Body of pancreas (tissue), 4 donors: Measurements from ENCODE around the gene FAM83E. TPM values are rescaled to one million over a fixed set of nuclear protein-coding genes. Genes with fewer than 3 reads are reported as not detected.
"Not testable (repeated sequence)": the region's sequence is repeated elsewhere in the genome, so short reads cannot be mapped to it uniquely, and the experiment has no call there.

Experiments
- ATAC-seq: fragments of 150-250 bp; one replicate; pipeline ENCODE4 v1.9.1; 2016
- DNase-seq, 4 donors: peaks; one replicate each; pipeline ENCODE4 v3.0.0-alpha.2; 2019
- H3K27ac ChIP-seq, 4 donors: fragments of 200-600 bp; sonication (generic); 1 replicate in 3 of 4; 2 replicates in 1 of 4; pipeline versions ENCODE4 v1.5.1 to v1.6.1; 2016 to 2019; ENCODE audit warnings: mild to moderate bottlenecking in 1 of 4, mixed read lengths in 1 of 4, moderate library complexity in 1 of 4
- H3K27me3 ChIP-seq, 2 donors: fragments of 200-600 bp; sonication (generic); one replicate each; pipeline ENCODE4 v1.6.0; 2016; ENCODE audit warnings: mild to moderate bottlenecking in 1 of 2
- H3K36me3 ChIP-seq, 2 donors: fragments of 200-600 bp; sonication (generic); replicated peaks in 1 of 2; 2 replicates each; pipeline ENCODE4 v1.5.1; 2016; ENCODE audit warnings: low read depth in 2 of 2; ENCODE audit not compliant: insufficient read depth in 1 of 2
- H3K4me1 ChIP-seq: fragments of 200-600 bp; sonication (generic); one replicate; pipeline ENCODE4 v1.6.0; 2016
- H3K4me3 ChIP-seq, 2 donors: fragments of 200-600 bp; sonication (generic); 1 replicate in 1 of 2; 2 replicates in 1 of 2; pipeline ENCODE4 v1.5.1; 2016 to 2019
- H3K9me3 ChIP-seq, 3 donors: fragments of 200-600 bp; sonication (generic); 1 replicate in 2 of 3; 2 replicates in 1 of 3; pipeline ENCODE4 v1.5.1; 2016
- CTCF ChIP-seq, 7 experiments: fragments of 450-650 bp in 4 of 7; fragments of 200-600 bp in 3 of 7; sonication (generic) in 3 of 7; IDR thresholded peaks; one replicate each; pipeline ENCODE4 v1.5.1; 2016 to 2019; ENCODE audit warnings: antibody characterized with exemption in 7 of 7
- POLR2A ChIP-seq, 3 donors: fragments of 450-650 bp; IDR thresholded peaks; one replicate each; pipeline ENCODE4 v1.6.1; 2016; ENCODE audit warnings: antibody characterized with exemption in 3 of 3, mild to moderate bottlenecking in 2 of 3
- WGBS, 2 donors: methylation state at CpG; one replicate each; pipeline ENCODE4 v1.1.5; 2017; 5-methylcytosine and 5-hydroxymethylcytosine counted together
- intact Hi-C: fragments of 100-400 bp; cut with DNase I; formaldehyde crosslinking; loops from one replicate; pipeline ENCODE4 v1.15.1; 2023
- total RNA-seq, 2 donors: library from RNA; depleted of rRNA; stranded (reverse); fragments of >200 nt; gene quantifications; one replicate each; pipeline ENCODE4 v1.1.0, GENCODE V29; 2016

Gene FAM83E
- total RNA-seq, 2 donors from 2014 or later: 0.33 to 4.2 TPM

- DNase-seq: peak; percentile 84 to 90 (median 86)
- peak; percentile 90 for ATAC-seq
- intact Hi-C loops: no loop called here
- Histone ChIP-seq H3K27me3 (no peaks in the 10 kb centered on the region), H3K4me1 (peaks cover 11% of the 10 kb centered on the region), H3K4me3 (no peak overlapping the region), H3K27ac (peak overlapping the region in 3 of 4 donors; percentile 15 to 65 (median 42)), H3K36me3 (no peaks in the 10 kb centered on the region), H3K9me3 (no peaks in the 10 kb centered on the region)
- no peak for TF ChIP-seq CTCF (IDR thresholded peaks at IDR 0.05)
- no peak for TF ChIP-seq POLR2A (IDR thresholded peaks at IDR 0.05)
- WGBS, 2 donors: 55% methylated on average over 31 to 35 of the region's 35 CpGs
Measured at GRCh38 chr19:48660852-48661710, 46.2 kb upstream of the FAM83E start.

- Histone ChIP-seq H3K27ac (no peak overlapping the region), H3K36me3 (no peaks in the 10 kb centered on the region), H3K4me1 (peaks cover 11% of the 10 kb centered on the region), H3K27me3 (no peaks in the 10 kb centered on the region), H3K4me3 (no peak overlapping the region), H3K9me3 (no peaks in the 10 kb centered on the region)
- no peak for TF ChIP-seq CTCF (IDR thresholded peaks at IDR 0.05)
- no peak for TF ChIP-seq POLR2A (IDR thresholded peaks at IDR 0.05)
- DNase-seq: no peak
- ATAC-seq: no peak
- intact Hi-C loops: loop anchor here (10.0 kb wide), 1 partner anchor 175 kb away; the partner anchor contains the start of gene HSD17B14
- WGBS, 2 donors: 77 to 88% methylated on average over 5 of the region's 5 CpGs
Measured at GRCh38 chr19:48659768-48660167, 44.9 kb upstream of the FAM83E start.

GRCh38 chr19:48658483-48658882 is 43.6 kb upstream of the FAM83E start:
- no peak for DNase-seq
- H3K9me3 ChIP-seq: no peaks in the 10 kb centered on the region
- H3K4me1 ChIP-seq: peaks cover 11% of the 10 kb centered on the region
- WGBS, 2 donors: 86 to 88% methylated on average over 6 of the region's 6 CpGs
- no peaks in the 10 kb centered on the region for H3K36me3 ChIP-seq
- no peak overlapping the region for H3K27ac ChIP-seq
- no peak overlapping the region for H3K4me3 ChIP-seq
- intact Hi-C loops: loop anchor here (10.0 kb wide), 1 partner anchor 176 kb away; the partner anchor contains the start of gene HSD17B14
- no peak for ATAC-seq
- no peaks in the 10 kb centered on the region for H3K27me3 ChIP-seq
- TF ChIP-seq POLR2A (IDR thresholded peaks at IDR 0.05): no peak
- TF ChIP-seq CTCF (IDR thresholded peaks at IDR 0.05): no peak

GRCh38 chr19:48657828-48658227 is 43.0 kb upstream of the FAM83E start:
- H3K4me3 ChIP-seq, ATAC-seq, H3K27me3 ChIP-seq, DNase-seq, H3K9me3 ChIP-seq, H3K27ac ChIP-seq, H3K36me3 ChIP-seq: not testable (repeated sequence)
- intact Hi-C loops: loop anchor here (10.0 kb wide), 1 partner anchor 177 kb away; the partner anchor contains the start of gene HSD17B14
- peaks cover 11% of the 10 kb centered on the region for H3K4me1 ChIP-seq
- 89 to 93% methylated on average over 4 to 5 of the region's 5 CpGs for WGBS, 2 donors

- Histone ChIP-seq H3K9me3 (no peaks in the 10 kb centered on the region), H3K4me1 (peaks cover 11% of the 10 kb centered on the region), H3K27me3 (no peaks in the 10 kb centered on the region), H3K36me3 (no peaks in the 10 kb centered on the region), H3K27ac (no peak overlapping the region), H3K4me3 (no peak overlapping the region)
- no peak for TF ChIP-seq POLR2A (IDR thresholded peaks at IDR 0.05)
- TF ChIP-seq CTCF (IDR thresholded peaks at IDR 0.05): no peak
- WGBS, 2 donors: 38 to 53% methylated on average over 16 of the region's 16 CpGs
- intact Hi-C loops: loop anchor here (10.0 kb wide), 1 partner anchor 178 kb away; the partner anchor contains the start of gene HSD17B14
- peak in 1 of 4 donors; percentile 23 for DNase-seq
- peak; percentile 15 for ATAC-seq
Measured at GRCh38 chr19:48656840-48657474, 42.1 kb upstream of the FAM83E start.
